22Rv1 (cell line): ENCODE data around the gene GTF2H3.

ENCODE experiments used
- CTCF ChIP-seq: fragments of 450-650 bp; IDR thresholded peaks from 2 replicates; pipeline ENCODE4 v1.5.1; 2017; ENCODE audit warnings: mild to moderate bottlenecking
- ZFX ChIP-seq: fragments of 450-650 bp; IDR thresholded peaks from 2 replicates; pipeline ENCODE4 v1.6.1; 2017; ENCODE audit warnings: antibody characterized with exemption, borderline replicate concordance

- no peak for TF ChIP-seq CTCF
- TF ChIP-seq ZFX: no peak
Observed at GRCh38 chr12:123656392-123656791, 22.8 kb downstream of the GTF2H3 start.
